Lung (tissue), 12 donors: ENCODE measurements around the gene RABIF. TPM values are rescaled to one million over a fixed set of nuclear protein-coding genes. Genes with fewer than 3 reads are reported as not detected.

ENCODE experiments used
- ATAC-seq: fragments of 200-7000 bp; cut with Tn5 transposase; one replicate; pipeline ENCODE4 v1.9.1; 2020; ENCODE audit warnings: moderate number of reproducible peaks; ENCODE audit not compliant: insufficient read depth, low FRiP score
- DNase-seq, 3 donors: peaks; one replicate each; pipeline ENCODE4 v3.0.0-alpha.2; 2013 to 2017
- H3K27ac ChIP-seq, 2 donors: one replicate each; pipeline ENCODE4 v1.5.1; 2013; ENCODE audit warnings: mild to moderate bottlenecking in 2 of 2, moderate library complexity in 2 of 2, control low read depth in 1 of 2, inconsistent platforms in 1 of 2, low read depth in 1 of 2, low read length in 1 of 2
- H3K27me3 ChIP-seq, 3 donors: one replicate each; pipeline ENCODE4 v1.5.1; 2013; ENCODE audit warnings: low read length in 2 of 3; ENCODE audit not compliant: control insufficient read depth in 3 of 3, insufficient read depth in 3 of 3
- H3K36me3 ChIP-seq, 4 donors: one replicate each; pipeline ENCODE4 v1.5.1; 2013; ENCODE audit warnings: low read length in 4 of 4, mild to moderate bottlenecking in 1 of 4, moderate library complexity in 1 of 4; ENCODE audit not compliant: control insufficient read depth in 4 of 4, insufficient read depth in 4 of 4
- H3K4me1 ChIP-seq, 5 donors: one replicate each; pipeline ENCODE4 v1.5.1; 2013; ENCODE audit warnings: low read length in 5 of 5, mild to moderate bottlenecking in 2 of 5, moderate library complexity in 1 of 5; ENCODE audit not compliant: control insufficient read depth in 5 of 5, insufficient read depth in 5 of 5
- H3K4me3 ChIP-seq: one replicate; pipeline ENCODE4 v1.5.1; 2013; ENCODE audit warnings: mild to moderate bottlenecking, control low read depth, moderate library complexity
- H3K9ac ChIP-seq, 2 donors: one replicate each; pipeline ENCODE4 v1.5.1; 2013; ENCODE audit warnings: low read length in 2 of 2, control low read depth in 1 of 2; ENCODE audit not compliant: insufficient read depth in 1 of 2
- H3K9me3 ChIP-seq, 4 donors: one replicate each; pipeline ENCODE4 v1.5.1; 2013; ENCODE audit warnings: low read length in 3 of 4, mild to moderate bottlenecking in 1 of 4, moderate library complexity in 1 of 4; ENCODE audit not compliant: control insufficient read depth in 4 of 4, insufficient read depth in 3 of 4
- WGBS, 2 donors: extraction: QIAGEN DNeasy Blood & Tissue Kit; methylation state at CpG; one replicate each; pipeline ENCODE4 v1.1.7; 2013; 5-methylcytosine and 5-hydroxymethylcytosine counted together
- polyA plus RNA-seq, 2 donors: library from polyadenylated mRNA; stranded (reverse); fragments of 200-250 nt; gene quantifications; one replicate each; pipeline ENCODE4 v1.2.1, GENCODE V29; 2013
- total RNA-seq, 2 donors: library from RNA; depleted of rRNA in 1 of 2; stranded (reverse); fragments of >200 nt in 1 of 2; gene quantifications; one replicate each; pipeline ENCODE4 v1.2.1, GENCODE V29; 2014 to 2021
- TF ChIP-seq, protein P1 (sequence below): IDR thresholded peaks from 2 replicates; pipeline ENCODE4 v1.5.1; 2012; ENCODE audit warnings: mild to moderate bottlenecking; ENCODE audit errors: control extremely low read depth, extremely low read depth
- donor health status: control.
- donor health status: control.
- donor health status: Bipolar disorder and iron deficiency.
- donor health status: healthy.
- donor health status: DM: yes; HTN: yes; CAD: no.

Gene RABIF
- total and polyA plus RNA-seq, 4 donors, result 6.2 to 10.3 (median 8.2) TPM

DNA sequence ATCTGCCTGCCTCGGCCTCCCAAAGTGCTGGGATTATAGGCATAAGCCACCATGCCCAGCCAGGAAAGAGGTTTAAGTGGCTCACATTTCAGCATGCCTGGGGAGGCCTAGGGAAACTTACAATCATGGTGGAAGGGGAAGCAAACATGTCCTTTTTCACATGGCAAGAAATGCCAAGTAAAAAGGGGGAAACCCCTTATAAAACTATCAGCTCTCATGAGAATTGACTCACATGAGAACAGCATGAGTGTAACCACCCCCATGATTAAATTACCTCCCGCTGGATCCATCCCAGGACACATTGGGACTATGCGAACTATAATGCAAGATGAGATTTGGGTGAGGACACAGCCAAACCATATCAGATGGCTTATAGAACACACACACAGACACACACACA, 46.9 kb upstream of the RABIF start:
- H3K4me3 ChIP-seq, result no peak overlapping the region
- H3K9me3 ChIP-seq, result no peaks in the 10 kb centered on the region
- no peak overlapping the region for H3K9ac ChIP-seq
- TF ChIP-seq, protein P1, sequence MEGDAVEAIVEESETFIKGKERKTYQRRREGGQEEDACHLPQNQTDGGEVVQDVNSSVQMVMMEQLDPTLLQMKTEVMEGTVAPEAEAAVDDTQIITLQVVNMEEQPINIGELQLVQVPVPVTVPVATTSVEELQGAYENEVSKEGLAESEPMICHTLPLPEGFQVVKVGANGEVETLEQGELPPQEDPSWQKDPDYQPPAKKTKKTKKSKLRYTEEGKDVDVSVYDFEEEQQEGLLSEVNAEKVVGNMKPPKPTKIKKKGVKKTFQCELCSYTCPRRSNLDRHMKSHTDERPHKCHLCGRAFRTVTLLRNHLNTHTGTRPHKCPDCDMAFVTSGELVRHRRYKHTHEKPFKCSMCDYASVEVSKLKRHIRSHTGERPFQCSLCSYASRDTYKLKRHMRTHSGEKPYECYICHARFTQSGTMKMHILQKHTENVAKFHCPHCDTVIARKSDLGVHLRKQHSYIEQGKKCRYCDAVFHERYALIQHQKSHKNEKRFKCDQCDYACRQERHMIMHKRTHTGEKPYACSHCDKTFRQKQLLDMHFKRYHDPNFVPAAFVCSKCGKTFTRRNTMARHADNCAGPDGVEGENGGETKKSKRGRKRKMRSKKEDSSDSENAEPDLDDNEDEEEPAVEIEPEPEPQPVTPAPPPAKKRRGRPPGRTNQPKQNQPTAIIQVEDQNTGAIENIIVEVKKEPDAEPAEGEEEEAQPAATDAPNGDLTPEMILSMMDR, result no peak
- no peaks in the 10 kb centered on the region for H3K27me3 ChIP-seq
- H3K4me1 ChIP-seq, result no peaks in the 10 kb centered on the region
- 64 to 80% methylated on average over 3 of the region's 3 CpGs for WGBS, 2 donors
- H3K27ac ChIP-seq, result no peak overlapping the region
- DNase-seq (no peak), ATAC-seq (no peak)
- peaks cover 0 to 5% (median 2%) of the 10 kb centered on the region in 4 donors for H3K36me3 ChIP-seq

- DNase-seq (no peak), ATAC-seq (no peak)
- no peak overlapping the region for H3K27ac ChIP-seq
- no peaks in the 10 kb centered on the region for H3K4me1 ChIP-seq
- H3K27me3 ChIP-seq, result no peaks in the 10 kb centered on the region
- H3K9ac ChIP-seq, result no peak overlapping the region
- 88 to 96% methylated on average over 3 of the region's 3 CpGs for WGBS, 2 donors
- H3K4me3 ChIP-seq, result no peak overlapping the region
- H3K36me3 ChIP-seq, result no peaks in the 10 kb centered on the region
- no peaks in the 10 kb centered on the region for H3K9me3 ChIP-seq
- TF ChIP-seq, protein P1, result no peak
These were observed 45.8 kb upstream of the RABIF start for GRCh38 chr1:202934755-202935154.

- TF ChIP-seq, protein P1, result no peak
- Histone ChIP-seq H3K27me3 (no peaks in the 10 kb centered on the region), H3K36me3 (no peaks in the 10 kb centered on the region), H3K9me3 (no peaks in the 10 kb centered on the region), H3K4me3 (no peak overlapping the region), H3K4me1 (no peaks in the 10 kb centered on the region), H3K27ac (no peak overlapping the region), H3K9ac (no peak overlapping the region)
- ATAC-seq (no peak), DNase-seq (no peak)
- 89 to 94% methylated on average over 2 of the region's 2 CpGs for WGBS, 2 donors
These were observed 43.5 kb upstream of the RABIF start for GRCh38 chr1:202932476-202932875.
